ENCODE measurements around the gene AK4. TPM values are rescaled to one million over a fixed set of nuclear protein-coding genes. Genes with fewer than 3 reads are reported as not detected.

Gene AK4
- total and polyA plus RNA-seq, 8 donors = 1.9 to 8.7 (median 3.3) TPM

DNA sequence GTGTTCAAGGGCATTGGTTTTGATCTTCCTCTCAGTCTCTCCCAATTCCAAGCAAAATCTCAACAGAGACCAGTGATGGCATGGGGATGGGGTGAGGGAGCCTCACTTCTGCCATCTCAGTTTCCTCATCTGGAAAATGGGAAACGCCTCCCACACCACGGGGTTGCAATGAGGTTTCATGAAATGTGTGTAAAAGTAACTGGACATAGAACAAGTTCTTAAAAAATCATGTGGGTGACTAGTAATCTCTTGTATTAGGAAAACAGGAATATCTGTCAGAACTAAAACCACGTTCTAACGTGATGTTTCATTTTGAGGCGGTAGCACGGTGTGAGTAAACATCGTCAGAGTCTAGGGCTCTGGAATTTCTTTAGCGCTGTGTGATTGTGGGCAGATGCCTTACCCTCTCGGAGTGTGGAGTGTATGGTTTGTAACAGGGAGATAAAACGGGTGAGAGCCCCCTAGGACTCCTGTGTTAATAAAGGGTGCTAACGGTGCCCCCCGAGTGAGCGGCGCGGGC is 105.9 kb downstream of the AK4 start:
- H3K9me3 ChIP-seq = no peaks in the 10 kb centered on the region
- H3K27ac ChIP-seq = no peak overlapping the region
- H3K4me1 ChIP-seq = peaks cover 5 to 18% of the 10 kb centered on the region in 2 donors
- no peaks in the 10 kb centered on the region for H3K36me3 ChIP-seq
- intact Hi-C loops (cut with DNase I) = no loop called here
- TF ChIP-seq, protein P1, sequence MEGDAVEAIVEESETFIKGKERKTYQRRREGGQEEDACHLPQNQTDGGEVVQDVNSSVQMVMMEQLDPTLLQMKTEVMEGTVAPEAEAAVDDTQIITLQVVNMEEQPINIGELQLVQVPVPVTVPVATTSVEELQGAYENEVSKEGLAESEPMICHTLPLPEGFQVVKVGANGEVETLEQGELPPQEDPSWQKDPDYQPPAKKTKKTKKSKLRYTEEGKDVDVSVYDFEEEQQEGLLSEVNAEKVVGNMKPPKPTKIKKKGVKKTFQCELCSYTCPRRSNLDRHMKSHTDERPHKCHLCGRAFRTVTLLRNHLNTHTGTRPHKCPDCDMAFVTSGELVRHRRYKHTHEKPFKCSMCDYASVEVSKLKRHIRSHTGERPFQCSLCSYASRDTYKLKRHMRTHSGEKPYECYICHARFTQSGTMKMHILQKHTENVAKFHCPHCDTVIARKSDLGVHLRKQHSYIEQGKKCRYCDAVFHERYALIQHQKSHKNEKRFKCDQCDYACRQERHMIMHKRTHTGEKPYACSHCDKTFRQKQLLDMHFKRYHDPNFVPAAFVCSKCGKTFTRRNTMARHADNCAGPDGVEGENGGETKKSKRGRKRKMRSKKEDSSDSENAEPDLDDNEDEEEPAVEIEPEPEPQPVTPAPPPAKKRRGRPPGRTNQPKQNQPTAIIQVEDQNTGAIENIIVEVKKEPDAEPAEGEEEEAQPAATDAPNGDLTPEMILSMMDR (IDR thresholded peaks at IDR 0.05) = no peak
- peak; percentile 11 for ATAC-seq
- peak overlapping the region; percentile 76 to 84 for H3K4me3 ChIP-seq
- H3K27me3 ChIP-seq = peaks cover 0 to 15% of the 10 kb centered on the region in 2 donors
- DNase-seq = no peak

DNA sequence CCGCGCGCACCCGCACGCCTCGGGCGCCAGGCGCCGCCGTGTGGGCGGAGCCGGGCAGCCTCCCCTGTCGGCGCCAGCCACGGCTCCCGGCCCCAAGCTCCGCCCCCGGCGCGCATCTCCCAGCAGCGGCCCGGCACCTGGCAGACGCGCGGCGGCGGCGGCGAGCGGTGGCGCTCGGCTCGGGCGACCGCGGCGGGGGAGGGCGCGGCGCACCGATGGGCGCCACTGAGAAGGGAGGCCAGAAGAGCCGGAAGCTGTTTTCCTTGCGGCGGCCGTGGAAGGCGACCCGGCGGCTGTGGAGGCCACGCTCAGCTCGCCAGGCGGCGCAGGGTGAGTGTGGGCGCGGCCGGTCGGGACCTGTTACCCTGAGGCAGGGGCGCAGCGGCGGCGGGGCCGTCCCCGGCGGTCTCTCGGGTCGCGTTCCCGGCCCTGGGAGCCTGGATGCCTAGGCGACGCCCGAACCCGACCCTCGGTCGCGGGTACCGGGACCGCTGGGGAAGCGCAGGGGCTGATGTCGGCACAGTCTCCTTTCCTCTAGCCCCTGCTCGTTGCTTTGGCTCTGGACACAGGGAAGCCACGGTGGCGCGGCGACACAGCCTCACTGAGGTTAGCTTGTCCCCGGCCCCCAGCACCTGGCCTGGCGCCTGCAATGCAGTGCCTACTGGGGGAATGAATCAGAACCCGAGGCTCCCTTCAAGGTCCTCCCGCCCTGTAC is 106.5 kb downstream of the AK4 start:
- DNase-seq (peak; percentile 36 to 98 (median 77)), ATAC-seq (peak; percentile 98)
- peak overlapping the region in 1 of 2 donors; percentile 36 for H3K27ac ChIP-seq
- no peaks in the 10 kb centered on the region for H3K36me3 ChIP-seq
- TF ChIP-seq, protein P1 (IDR thresholded peaks at IDR 0.05) = no peak
- intact Hi-C loops (cut with DNase I) = no loop called here
- peaks cover 5 to 16% of the 10 kb centered on the region in 2 donors for H3K4me1 ChIP-seq
- peaks cover 0 to 15% of the 10 kb centered on the region in 2 donors for H3K27me3 ChIP-seq
- H3K4me3 ChIP-seq = peak overlapping the region; percentile 76 to 84
- no peaks in the 10 kb centered on the region for H3K9me3 ChIP-seq

DNA sequence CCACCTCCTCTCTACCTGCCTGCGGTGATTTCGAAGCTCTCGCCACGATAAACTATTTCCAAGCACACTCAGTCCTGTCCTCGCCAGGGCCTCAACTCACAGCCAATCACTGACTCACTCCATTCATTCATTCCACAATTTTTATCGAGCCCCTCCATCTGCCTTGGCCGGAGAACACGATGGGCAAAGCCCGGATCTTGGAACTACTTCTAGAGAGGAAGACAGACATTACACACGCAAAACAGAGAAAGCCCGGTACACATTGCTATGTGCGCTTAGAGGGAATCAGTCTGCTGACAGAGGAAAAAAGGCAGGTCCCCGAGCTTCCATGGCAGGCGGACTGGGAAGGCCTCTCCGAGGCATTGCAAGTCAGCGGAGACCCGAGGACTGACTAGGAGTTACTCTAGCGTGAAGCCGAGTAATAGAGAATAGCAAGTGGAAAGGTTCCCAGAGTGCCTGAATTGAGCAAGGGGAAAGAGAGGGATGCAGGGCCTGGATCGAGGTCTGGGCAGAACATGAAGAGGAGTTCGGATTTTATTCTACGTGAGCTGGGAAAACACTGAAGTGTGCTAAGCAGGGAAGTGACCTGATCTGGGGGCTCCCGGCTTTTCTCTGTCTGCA is 107.1 kb downstream of the AK4 start:
- H3K36me3 ChIP-seq = no peaks in the 10 kb centered on the region
- peaks cover 5 to 16% of the 10 kb centered on the region in 2 donors for H3K4me1 ChIP-seq
- no peaks in the 10 kb centered on the region for H3K9me3 ChIP-seq
- ATAC-seq = peak; percentile 27
- intact Hi-C loops (cut with DNase I) = no loop called here
- peak overlapping the region; percentile 76 to 84 for H3K4me3 ChIP-seq
- DNase-seq = peak in 1 of 4 donors; percentile 14
- TF ChIP-seq, protein P1 (IDR thresholded peaks at IDR 0.05) = no peak
- H3K27ac ChIP-seq = peak overlapping the region in 1 of 2 donors; percentile 36
- peaks cover 0 to 15% of the 10 kb centered on the region in 2 donors for H3K27me3 ChIP-seq

DNA sequence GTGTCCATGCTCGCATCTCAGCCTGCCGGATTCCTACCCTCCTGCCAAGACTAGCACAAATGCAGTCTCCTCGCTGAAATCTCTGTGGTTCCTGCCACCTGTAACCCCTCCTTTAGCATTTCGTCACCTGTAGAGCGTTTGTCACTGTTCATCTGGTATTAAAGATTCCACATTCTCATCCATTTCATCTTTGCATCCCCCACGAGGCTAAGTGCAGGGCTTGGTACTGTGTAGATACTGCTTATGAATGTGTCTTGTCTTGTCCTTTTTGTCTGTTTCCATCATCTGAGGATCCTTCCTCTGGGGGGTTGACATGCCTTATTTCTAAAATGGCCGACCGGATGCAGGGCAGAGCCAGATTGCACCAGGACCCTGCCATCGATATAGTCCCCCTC is 107.7 kb downstream of the AK4 start:
- Histone ChIP-seq H3K4me3 (peak overlapping the region in 1 of 2 donors; percentile 76), H3K36me3 (no peaks in the 10 kb centered on the region), H3K27me3 (peaks cover 0 to 15% of the 10 kb centered on the region in 2 donors), H3K4me1 (peaks cover 5 to 16% of the 10 kb centered on the region in 2 donors), H3K27ac (no peak overlapping the region), H3K9me3 (no peaks in the 10 kb centered on the region)
- TF ChIP-seq, protein P1 (IDR thresholded peaks at IDR 0.05) = no peak
- no peak for ATAC-seq
- intact Hi-C loops (cut with DNase I) = no loop called here
- DNase-seq = no peak
